ENCODE data around the gene CDK1.

DNA sequence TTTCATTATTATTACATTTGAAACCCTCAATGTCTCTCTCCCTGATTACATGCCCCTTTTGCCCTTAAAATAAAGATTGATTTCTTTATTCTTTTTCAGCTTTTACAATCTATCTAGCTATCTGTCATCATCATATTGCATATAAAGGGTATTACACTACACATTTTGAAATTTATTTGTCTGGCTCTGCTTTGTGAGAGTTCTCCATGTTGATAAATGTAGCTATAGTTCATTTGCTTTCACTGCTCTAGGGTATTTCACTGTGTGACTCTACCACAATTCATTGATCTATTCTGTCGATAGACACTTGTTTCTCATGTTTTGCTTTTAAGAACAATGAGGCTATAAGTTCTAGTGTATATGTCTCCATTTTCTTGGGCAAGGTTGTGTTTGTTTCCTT, 25.6 kb downstream of the CDK1 start:
- no peak for TF ChIP-seq POLR2A (IDR thresholded peaks at IDR 0.05; ENCODE audit: extremely low read depth, insufficient read length)
- TF ChIP-seq, protein P1, sequence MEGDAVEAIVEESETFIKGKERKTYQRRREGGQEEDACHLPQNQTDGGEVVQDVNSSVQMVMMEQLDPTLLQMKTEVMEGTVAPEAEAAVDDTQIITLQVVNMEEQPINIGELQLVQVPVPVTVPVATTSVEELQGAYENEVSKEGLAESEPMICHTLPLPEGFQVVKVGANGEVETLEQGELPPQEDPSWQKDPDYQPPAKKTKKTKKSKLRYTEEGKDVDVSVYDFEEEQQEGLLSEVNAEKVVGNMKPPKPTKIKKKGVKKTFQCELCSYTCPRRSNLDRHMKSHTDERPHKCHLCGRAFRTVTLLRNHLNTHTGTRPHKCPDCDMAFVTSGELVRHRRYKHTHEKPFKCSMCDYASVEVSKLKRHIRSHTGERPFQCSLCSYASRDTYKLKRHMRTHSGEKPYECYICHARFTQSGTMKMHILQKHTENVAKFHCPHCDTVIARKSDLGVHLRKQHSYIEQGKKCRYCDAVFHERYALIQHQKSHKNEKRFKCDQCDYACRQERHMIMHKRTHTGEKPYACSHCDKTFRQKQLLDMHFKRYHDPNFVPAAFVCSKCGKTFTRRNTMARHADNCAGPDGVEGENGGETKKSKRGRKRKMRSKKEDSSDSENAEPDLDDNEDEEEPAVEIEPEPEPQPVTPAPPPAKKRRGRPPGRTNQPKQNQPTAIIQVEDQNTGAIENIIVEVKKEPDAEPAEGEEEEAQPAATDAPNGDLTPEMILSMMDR (IDR thresholded peaks at IDR 0.05; ENCODE audit: low read depth, low read length): no peak

All from NB4 (cell line).